ENCODE data around the gene TBL1X.

DNA sequence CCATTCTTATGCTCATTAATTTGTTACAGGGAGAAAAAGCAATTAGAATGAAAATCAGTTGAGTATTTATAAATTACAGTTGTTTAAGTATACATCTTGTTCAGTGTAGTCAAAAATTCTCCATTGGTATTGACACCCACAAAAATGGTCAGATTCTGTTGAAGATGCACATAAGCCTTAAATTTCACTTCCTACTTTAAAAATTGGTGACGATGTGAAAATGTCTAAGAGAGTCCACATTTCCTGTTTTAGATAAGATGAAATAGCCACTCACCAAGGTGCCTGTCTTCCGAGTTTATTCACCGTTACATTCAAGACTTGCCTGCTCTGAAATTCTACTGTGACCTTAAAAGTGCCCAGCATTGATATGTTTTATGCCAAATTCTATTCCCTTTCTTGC is 207.1 kb downstream of the TBL1X start:
- TF ChIP-seq, protein P1, sequence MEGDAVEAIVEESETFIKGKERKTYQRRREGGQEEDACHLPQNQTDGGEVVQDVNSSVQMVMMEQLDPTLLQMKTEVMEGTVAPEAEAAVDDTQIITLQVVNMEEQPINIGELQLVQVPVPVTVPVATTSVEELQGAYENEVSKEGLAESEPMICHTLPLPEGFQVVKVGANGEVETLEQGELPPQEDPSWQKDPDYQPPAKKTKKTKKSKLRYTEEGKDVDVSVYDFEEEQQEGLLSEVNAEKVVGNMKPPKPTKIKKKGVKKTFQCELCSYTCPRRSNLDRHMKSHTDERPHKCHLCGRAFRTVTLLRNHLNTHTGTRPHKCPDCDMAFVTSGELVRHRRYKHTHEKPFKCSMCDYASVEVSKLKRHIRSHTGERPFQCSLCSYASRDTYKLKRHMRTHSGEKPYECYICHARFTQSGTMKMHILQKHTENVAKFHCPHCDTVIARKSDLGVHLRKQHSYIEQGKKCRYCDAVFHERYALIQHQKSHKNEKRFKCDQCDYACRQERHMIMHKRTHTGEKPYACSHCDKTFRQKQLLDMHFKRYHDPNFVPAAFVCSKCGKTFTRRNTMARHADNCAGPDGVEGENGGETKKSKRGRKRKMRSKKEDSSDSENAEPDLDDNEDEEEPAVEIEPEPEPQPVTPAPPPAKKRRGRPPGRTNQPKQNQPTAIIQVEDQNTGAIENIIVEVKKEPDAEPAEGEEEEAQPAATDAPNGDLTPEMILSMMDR (conservative IDR thresholded peaks at IDR 0.05; ENCODE audit: low read depth, low read length), result no peak
- TF ChIP-seq, protein P2, sequence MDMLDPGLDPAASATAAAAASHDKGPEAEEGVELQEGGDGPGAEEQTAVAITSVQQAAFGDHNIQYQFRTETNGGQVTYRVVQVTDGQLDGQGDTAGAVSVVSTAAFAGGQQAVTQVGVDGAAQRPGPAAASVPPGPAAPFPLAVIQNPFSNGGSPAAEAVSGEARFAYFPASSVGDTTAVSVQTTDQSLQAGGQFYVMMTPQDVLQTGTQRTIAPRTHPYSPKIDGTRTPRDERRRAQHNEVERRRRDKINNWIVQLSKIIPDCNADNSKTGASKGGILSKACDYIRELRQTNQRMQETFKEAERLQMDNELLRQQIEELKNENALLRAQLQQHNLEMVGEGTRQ (IDR thresholded peaks at IDR 0.05; ENCODE audit: low read depth, low read length), result no peak
- TF ChIP-seq CEBPB (IDR thresholded peaks at IDR 0.05; ENCODE audit: low read depth, low read length) (no peak), MAFK (IDR thresholded peaks at IDR 0.05; ENCODE audit: low read depth, low read length) (no peak), RAD21 (IDR thresholded peaks at IDR 0.05; ENCODE audit: low read length) (no peak), POLR2A (IDR thresholded peaks at IDR 0.05; ENCODE audit: low read depth, low read length) (no peak), MXI1 (IDR thresholded peaks at IDR 0.05; ENCODE audit: borderline replicate concordance, low read depth, low read length) (no peak), FOS (IDR thresholded peaks at IDR 0.05; ENCODE audit: low read depth, low read length) (no peak), SMC3 (IDR thresholded peaks at IDR 0.05; ENCODE audit: low read depth, low read length) (no peak), MAZ (IDR thresholded peaks at IDR 0.05; ENCODE audit: borderline replicate concordance, low read depth, low read length) (no peak), RCOR1 (IDR thresholded peaks at IDR 0.05; ENCODE audit: insufficient replicate concordance, low read length) (no peak), RFX5 (IDR thresholded peaks at IDR 0.05; ENCODE audit: low read depth, low read length) (no peak), NFE2L2 (IDR thresholded peaks at IDR 0.05; ENCODE audit: low read depth, low read length) (no peak), CHD1 (IDR thresholded peaks at IDR 0.05; ENCODE audit: low read depth, low read length) (no peak)

All from IMR-90 (cell line).